Measurements from ENCODE around the gene PCNX2. TPM values are rescaled to one million over a fixed set of nuclear protein-coding genes. Genes with fewer than 3 reads are reported as not detected.

The PCNX2 gene
- total and polyA plus RNA-seq, 2 of the 8 experiments (the other 6 are each of a cell fraction or from before 2014, with no cell fraction given), result 46.1 to 57.6 TPM

DNA sequence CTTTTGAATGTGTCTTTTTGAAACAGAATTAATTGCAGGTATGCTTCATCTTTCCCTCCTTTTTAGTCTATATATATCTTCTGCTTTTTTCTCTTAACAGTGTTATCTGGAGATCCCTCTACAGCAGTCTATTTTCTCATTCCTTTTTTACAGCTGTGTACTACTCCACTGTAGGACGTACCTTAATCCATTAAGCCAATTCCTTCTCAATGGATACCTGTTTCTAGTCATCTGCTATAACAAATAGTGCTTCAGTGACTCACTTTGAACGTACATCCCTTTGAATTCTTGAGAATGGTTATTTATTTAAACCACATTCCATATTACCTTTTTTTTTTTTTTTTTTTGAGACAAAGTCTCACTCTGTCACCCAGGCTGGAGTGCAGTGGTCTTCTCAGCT, 15.6 kb downstream of the PCNX2 start:
- TF ChIP-seq, protein P1, sequence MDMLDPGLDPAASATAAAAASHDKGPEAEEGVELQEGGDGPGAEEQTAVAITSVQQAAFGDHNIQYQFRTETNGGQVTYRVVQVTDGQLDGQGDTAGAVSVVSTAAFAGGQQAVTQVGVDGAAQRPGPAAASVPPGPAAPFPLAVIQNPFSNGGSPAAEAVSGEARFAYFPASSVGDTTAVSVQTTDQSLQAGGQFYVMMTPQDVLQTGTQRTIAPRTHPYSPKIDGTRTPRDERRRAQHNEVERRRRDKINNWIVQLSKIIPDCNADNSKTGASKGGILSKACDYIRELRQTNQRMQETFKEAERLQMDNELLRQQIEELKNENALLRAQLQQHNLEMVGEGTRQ (IDR thresholded peaks at IDR 0.05; ENCODE audit: low read length), result no peak
- TF ChIP-seq KDM5A (IDR thresholded peaks at IDR 0.05; ENCODE audit: low read length), result no peak
- no peak for TF ChIP-seq EGR1 (IDR thresholded peaks at IDR 0.05; ENCODE audit: borderline replicate concordance, low read depth, low read length)
- TF ChIP-seq MAFK (IDR thresholded peaks at IDR 0.05; ENCODE audit: low read depth, low read length), result no peak
- no peak for TF ChIP-seq GTF2F1 (IDR thresholded peaks at IDR 0.05; ENCODE audit: borderline replicate concordance, low read depth, low read length)
- no peak for TF ChIP-seq JUN (IDR thresholded peaks at IDR 0.05; ENCODE audit: low read depth, low read length)
- no peak for TF ChIP-seq CREB1 (IDR thresholded peaks at IDR 0.05)
- TF ChIP-seq JUND (IDR thresholded peaks at IDR 0.05; ENCODE audit: low read length), result no peak
- TF ChIP-seq, protein P2, sequence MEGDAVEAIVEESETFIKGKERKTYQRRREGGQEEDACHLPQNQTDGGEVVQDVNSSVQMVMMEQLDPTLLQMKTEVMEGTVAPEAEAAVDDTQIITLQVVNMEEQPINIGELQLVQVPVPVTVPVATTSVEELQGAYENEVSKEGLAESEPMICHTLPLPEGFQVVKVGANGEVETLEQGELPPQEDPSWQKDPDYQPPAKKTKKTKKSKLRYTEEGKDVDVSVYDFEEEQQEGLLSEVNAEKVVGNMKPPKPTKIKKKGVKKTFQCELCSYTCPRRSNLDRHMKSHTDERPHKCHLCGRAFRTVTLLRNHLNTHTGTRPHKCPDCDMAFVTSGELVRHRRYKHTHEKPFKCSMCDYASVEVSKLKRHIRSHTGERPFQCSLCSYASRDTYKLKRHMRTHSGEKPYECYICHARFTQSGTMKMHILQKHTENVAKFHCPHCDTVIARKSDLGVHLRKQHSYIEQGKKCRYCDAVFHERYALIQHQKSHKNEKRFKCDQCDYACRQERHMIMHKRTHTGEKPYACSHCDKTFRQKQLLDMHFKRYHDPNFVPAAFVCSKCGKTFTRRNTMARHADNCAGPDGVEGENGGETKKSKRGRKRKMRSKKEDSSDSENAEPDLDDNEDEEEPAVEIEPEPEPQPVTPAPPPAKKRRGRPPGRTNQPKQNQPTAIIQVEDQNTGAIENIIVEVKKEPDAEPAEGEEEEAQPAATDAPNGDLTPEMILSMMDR (IDR thresholded peaks at IDR 0.05; ENCODE audit: control extremely low read depth in 1 of 3, insufficient read depth in 1 of 3, low read depth in 1 of 3, low read length in 3 of 3), result no peak
- no peak for TF ChIP-seq SP4 (IDR thresholded peaks at IDR 0.05; ENCODE audit: low read length)
- no peak overlapping the region for H4K8ac ChIP-seq (ENCODE audit: extremely low read depth, insufficient read depth, low read length)
- H3K4me3 ChIP-seq (ENCODE audit: extremely low read depth in 1 of 4, insufficient read depth in 2 of 4, low read depth in 3 of 4, low read length in 4 of 4), result no peak overlapping the region
- peaks cover 0 to 6% (median 0%) of the 10 kb centered on the region in 4 experiments; a peak in 1 of 7 replicates for H3K4me1 ChIP-seq (replicated peaks in 1 of 4; ENCODE audit: control insufficient read depth in 3 of 4, insufficient read depth in 4 of 4, low read length in 3 of 4)
- no peak overlapping the region for H3K4ac ChIP-seq (replicated peaks; ENCODE audit: insufficient read length, low read depth, low read length)
- no peak overlapping the region for H2AFZ ChIP-seq (ENCODE audit: low read length)
- H4K20me1 ChIP-seq (replicated peaks in 1 of 2; ENCODE audit: control insufficient read depth in 1 of 2, insufficient read depth in 2 of 2, low read length in 2 of 2), result peaks cover 4 to 8% of the 10 kb centered on the region in 2 experiments
- ChIA-PET CTCF (ENCODE audit: partially characterized antibody) (interaction anchor here (0.7 kb wide), 1 partner anchor 27 kb away, joined by 3 read pairs; no protein-coding TSS in a partner anchor), POLR2A (ENCODE audit: partially characterized antibody) (no interaction called here)
- H2BK15ac ChIP-seq (ENCODE audit: low read length), result no peak overlapping the region
- no peaks in the 10 kb centered on the region for H3K27me3 ChIP-seq (replicated peaks in 1 of 4; ENCODE audit: control insufficient read depth in 3 of 4, extremely low read depth in 1 of 4, insufficient read depth in 3 of 4, low read length in 3 of 4)
- H4K5ac ChIP-seq (ENCODE audit: insufficient read length, low read depth, low read length), result no peak overlapping the region
- no peak overlapping the region for H2AK5ac ChIP-seq (ENCODE audit: low read depth, low read length)
- H3K4me2 ChIP-seq (ENCODE audit: insufficient read depth in 1 of 2, low read depth in 2 of 2, low read length in 2 of 2), result no peak overlapping the region
- no peak overlapping the region for H3K23ac ChIP-seq (ENCODE audit: insufficient read length)
- H3K9ac ChIP-seq (replicated peaks in 1 of 4; ENCODE audit: extremely low read depth in 1 of 4, low read depth in 3 of 4, low read length in 3 of 4), result no peak overlapping the region
- no peak overlapping the region for H2BK5ac ChIP-seq (ENCODE audit: low read depth, low read length)
- H2BK12ac ChIP-seq (ENCODE audit: low read depth, low read length), result no peak overlapping the region
- no peak overlapping the region for H3K27ac ChIP-seq (ENCODE audit: low read depth, low read length)
- no peak overlapping the region for H4K91ac ChIP-seq (replicated peaks; ENCODE audit: insufficient read length, low read length)
- FAIRE-seq (no peak), DNase-seq (ENCODE audit: low read depth in 1 of 2, low spot score in 2 of 2) (no peak)
- H3K56ac ChIP-seq (replicated peaks; ENCODE audit: insufficient read length, low read depth, low read length), result no peak overlapping the region
- 90% methylated on average over 2 of the region's 2 CpGs; no CpG with 5 or more reads in 1 of the 2 experiments for WGBS, 2 experiments (ENCODE audit: extremely low coverage in 1 of 2, insufficient coverage in 1 of 2, insufficient read length in 1 of 2, insufficient replicate concordance in 2 of 2, low coverage in 1 of 2, low lambda C conversion rate in 2 of 2, missing lambda C conversion rate in 1 of 2)
- no peak overlapping the region for H2BK120ac ChIP-seq (replicated peaks; ENCODE audit: low read depth, low read length)
- no peaks in the 10 kb centered on the region for H3K23me2 ChIP-seq (ENCODE audit: low read depth, low read length)
- H3K36me3 ChIP-seq (ENCODE audit: control insufficient read depth in 2 of 4, insufficient read depth in 4 of 4, low read length in 3 of 4), result no peaks in the 10 kb centered on the region; a peak in 1 of 8 replicates
- H3K18ac ChIP-seq (ENCODE audit: extremely low read depth, low read length), result no peak overlapping the region
- H3K9me3 ChIP-seq (ENCODE audit: insufficient read depth in 2 of 2, low read depth in 1 of 2, low read length in 1 of 2), result 0 out of 4 replicates have a peak, but pooled peaks cover 0 to 2% of the 10 kb centered on the region in 2 experiments
- no peak overlapping the region for H3K14ac ChIP-seq (ENCODE audit: insufficient read length)
- H3K79me1 ChIP-seq (ENCODE audit: low read depth, low read length), result peaks cover 9% of the 10 kb centered on the region; the same call in 1 of the 2 replicates
- H2BK20ac ChIP-seq (ENCODE audit: low read length), result no peak overlapping the region
- H3K79me2 ChIP-seq (ENCODE audit: control insufficient read depth in 1 of 2, insufficient read depth in 2 of 2, low read length in 2 of 2), result peaks cover 6 to 95% of the 10 kb centered on the region in 2 experiments; a peak in 2 of 4 replicates
